ENCODE measurements around the gene MTURN.
"Not testable (repeated sequence)": the region's sequence is repeated elsewhere in the genome, so short reads cannot be mapped to it uniquely, and the experiment has no call there.

MTURN gene

GRCh38 chr7:30091987-30092386 lies 42.8 kb upstream of the MTURN start:
- TF ChIP-seq EZH2phosphoT487 (conservative IDR thresholded peaks at IDR 0.05; ENCODE audit: low read length), result no peak
- TF ChIP-seq, protein P1, sequence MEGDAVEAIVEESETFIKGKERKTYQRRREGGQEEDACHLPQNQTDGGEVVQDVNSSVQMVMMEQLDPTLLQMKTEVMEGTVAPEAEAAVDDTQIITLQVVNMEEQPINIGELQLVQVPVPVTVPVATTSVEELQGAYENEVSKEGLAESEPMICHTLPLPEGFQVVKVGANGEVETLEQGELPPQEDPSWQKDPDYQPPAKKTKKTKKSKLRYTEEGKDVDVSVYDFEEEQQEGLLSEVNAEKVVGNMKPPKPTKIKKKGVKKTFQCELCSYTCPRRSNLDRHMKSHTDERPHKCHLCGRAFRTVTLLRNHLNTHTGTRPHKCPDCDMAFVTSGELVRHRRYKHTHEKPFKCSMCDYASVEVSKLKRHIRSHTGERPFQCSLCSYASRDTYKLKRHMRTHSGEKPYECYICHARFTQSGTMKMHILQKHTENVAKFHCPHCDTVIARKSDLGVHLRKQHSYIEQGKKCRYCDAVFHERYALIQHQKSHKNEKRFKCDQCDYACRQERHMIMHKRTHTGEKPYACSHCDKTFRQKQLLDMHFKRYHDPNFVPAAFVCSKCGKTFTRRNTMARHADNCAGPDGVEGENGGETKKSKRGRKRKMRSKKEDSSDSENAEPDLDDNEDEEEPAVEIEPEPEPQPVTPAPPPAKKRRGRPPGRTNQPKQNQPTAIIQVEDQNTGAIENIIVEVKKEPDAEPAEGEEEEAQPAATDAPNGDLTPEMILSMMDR (IDR thresholded peaks at IDR 0.05; ENCODE audit: insufficient read depth, low read length, poor library complexity, severe bottlenecking), result no peak
- no peaks in the 10 kb centered on the region for H4K20me1 ChIP-seq (ENCODE audit: low read depth, low read length)
- no peaks in the 10 kb centered on the region for H3K27me3 ChIP-seq (ENCODE audit: low read length)
- no peaks in the 10 kb centered on the region for H3K36me3 ChIP-seq (ENCODE audit: low read length)
- H3F3A ChIP-seq (ENCODE audit: insufficient read depth), result no peaks in the 10 kb centered on the region
- H3K9me3 ChIP-seq (ENCODE audit: insufficient read depth, low read length), result no peaks in the 10 kb centered on the region
- no peak overlapping the region for H3K4me3 ChIP-seq (ENCODE audit: insufficient read depth, low read length, poor library complexity, severe bottlenecking)
- no peak overlapping the region for H3K27ac ChIP-seq (ENCODE audit: low read depth, low read length)
- no peak overlapping the region for H2AFZ ChIP-seq (ENCODE audit: low read depth, low read length, severe bottlenecking)
- no peak overlapping the region for H3K4me2 ChIP-seq (ENCODE audit: low read depth, low read length, poor library complexity, severe bottlenecking)
- no peak overlapping the region for H3K9ac ChIP-seq (ENCODE audit: low read length)
- H3K79me2 ChIP-seq (ENCODE audit: insufficient read depth, low read length), result no peaks in the 10 kb centered on the region
- H3K9me2 ChIP-seq (replicated peaks; ENCODE audit: insufficient read depth, low read length), result no peaks in the 10 kb centered on the region

DNA sequence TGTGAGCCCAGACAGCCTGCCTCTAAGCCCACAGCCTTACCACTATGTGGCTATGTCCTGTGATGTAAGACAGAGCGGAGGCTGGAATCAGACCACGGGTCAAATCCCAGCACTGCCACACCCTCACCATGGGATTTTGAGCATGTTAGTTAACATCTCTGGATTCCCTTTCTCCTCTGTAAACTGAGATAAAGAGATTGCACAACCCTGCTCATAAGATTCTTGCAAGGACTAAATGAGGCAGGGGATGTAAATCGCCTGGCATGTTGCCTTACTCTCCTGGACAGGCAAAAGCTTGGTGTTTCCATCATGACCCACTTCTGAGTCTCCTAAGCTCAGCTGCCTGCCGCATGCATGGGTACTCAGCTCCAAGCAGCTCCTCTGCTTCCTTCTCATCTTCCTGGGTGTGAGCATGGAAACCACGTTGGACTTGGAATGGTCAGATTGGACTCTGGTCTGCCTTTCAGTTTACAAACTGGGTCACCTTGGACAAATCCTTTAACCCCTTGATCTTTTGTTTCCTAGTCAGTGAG lies 41.3 kb upstream of the MTURN start:
- no peaks in the 10 kb centered on the region for H3K79me2 ChIP-seq (ENCODE audit: insufficient read depth, low read length)
- H3K9me2 ChIP-seq (replicated peaks; ENCODE audit: insufficient read depth, low read length), result no peaks in the 10 kb centered on the region
- H3K4me3 ChIP-seq (ENCODE audit: insufficient read depth, low read length, poor library complexity, severe bottlenecking), result no peak overlapping the region
- H3F3A ChIP-seq (ENCODE audit: insufficient read depth), result no peaks in the 10 kb centered on the region
- no peaks in the 10 kb centered on the region for H3K9me3 ChIP-seq (ENCODE audit: insufficient read depth, low read length)
- no peak overlapping the region for H3K27ac ChIP-seq (ENCODE audit: low read depth, low read length)
- no peak overlapping the region for H2AFZ ChIP-seq (ENCODE audit: low read depth, low read length, severe bottlenecking)
- H4K20me1 ChIP-seq (ENCODE audit: low read depth, low read length), result no peaks in the 10 kb centered on the region
- no peaks in the 10 kb centered on the region for H3K36me3 ChIP-seq (ENCODE audit: low read length)
- TF ChIP-seq, protein P1 (IDR thresholded peaks at IDR 0.05; ENCODE audit: insufficient read depth, low read length, poor library complexity, severe bottlenecking), result no peak
- no peak for TF ChIP-seq EZH2phosphoT487 (conservative IDR thresholded peaks at IDR 0.05; ENCODE audit: low read length)
- no peak overlapping the region for H3K4me2 ChIP-seq (ENCODE audit: low read depth, low read length, poor library complexity, severe bottlenecking)
- no peak overlapping the region for H3K9ac ChIP-seq (ENCODE audit: low read length)
- no peaks in the 10 kb centered on the region for H3K27me3 ChIP-seq (ENCODE audit: low read length)

GRCh38 chr7:30098599-30098998 lies 36.2 kb upstream of the MTURN start:
- H3K9me2 ChIP-seq (replicated peaks; ENCODE audit: insufficient read depth, low read length); H3K27ac ChIP-seq (ENCODE audit: low read depth, low read length); H3K4me2 ChIP-seq (ENCODE audit: low read depth, low read length, poor library complexity, severe bottlenecking): not testable (repeated sequence)

DNA sequence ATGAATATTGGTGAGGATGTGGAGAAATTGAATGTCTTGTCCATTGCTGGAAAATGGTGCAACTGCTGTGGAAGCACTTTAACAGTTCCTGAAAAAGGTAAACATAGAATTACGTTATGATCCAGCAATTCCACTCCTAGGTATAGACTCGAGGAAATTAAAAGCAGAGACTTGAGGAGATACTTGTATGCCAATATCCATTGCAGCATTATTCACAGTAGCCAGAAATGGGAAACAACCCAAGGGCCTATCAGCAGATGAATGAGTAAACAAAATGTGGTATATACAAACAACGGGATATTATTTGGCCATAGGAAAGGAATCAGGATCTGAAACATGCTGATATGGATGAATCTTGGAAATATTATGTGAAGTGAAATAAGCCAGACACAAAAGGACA lies 32.5 kb upstream of the MTURN start:
- H4K20me1 ChIP-seq (ENCODE audit: low read depth, low read length), result no peaks in the 10 kb centered on the region
- no peak overlapping the region for H3K4me2 ChIP-seq (ENCODE audit: low read depth, low read length, poor library complexity, severe bottlenecking)
- H3K9me2 ChIP-seq (replicated peaks; ENCODE audit: insufficient read depth, low read length), result no peaks in the 10 kb centered on the region
- TF ChIP-seq EZH2phosphoT487 (conservative IDR thresholded peaks at IDR 0.05; ENCODE audit: low read length), result no peak
- TF ChIP-seq, protein P1 (IDR thresholded peaks at IDR 0.05; ENCODE audit: insufficient read depth, low read length, poor library complexity, severe bottlenecking), result no peak
- H3K36me3 ChIP-seq (ENCODE audit: low read length), result no peaks in the 10 kb centered on the region
- no peaks in the 10 kb centered on the region for H3K27me3 ChIP-seq (ENCODE audit: low read length)
- no peak overlapping the region for H3K27ac ChIP-seq (ENCODE audit: low read depth, low read length)
- no peaks in the 10 kb centered on the region for H3K9me3 ChIP-seq (ENCODE audit: insufficient read depth, low read length)
- no peaks in the 10 kb centered on the region for H3K79me2 ChIP-seq (ENCODE audit: insufficient read depth, low read length)
- no peaks in the 10 kb centered on the region for H3F3A ChIP-seq (ENCODE audit: insufficient read depth)
- H2AFZ ChIP-seq (ENCODE audit: low read depth, low read length, severe bottlenecking), result no peak overlapping the region
- H3K4me3 ChIP-seq (ENCODE audit: insufficient read depth, low read length, poor library complexity, severe bottlenecking), result no peak overlapping the region
- H3K9ac ChIP-seq (ENCODE audit: low read length), result no peak overlapping the region

More at GRCh38 chr7:30098599-30098998, 36.2 kb upstream of the MTURN start:
- H3K9ac ChIP-seq (ENCODE audit: low read length); H3K79me2 ChIP-seq (ENCODE audit: insufficient read depth, low read length); H4K20me1 ChIP-seq (ENCODE audit: low read depth, low read length); H3K27me3 ChIP-seq (ENCODE audit: low read length); H3K36me3 ChIP-seq (ENCODE audit: low read length); H3K9me3 ChIP-seq (ENCODE audit: insufficient read depth, low read length); H2AFZ ChIP-seq (ENCODE audit: low read depth, low read length, severe bottlenecking); H3K4me3 ChIP-seq (ENCODE audit: insufficient read depth, low read length, poor library complexity, severe bottlenecking); H3F3A ChIP-seq (ENCODE audit: insufficient read depth): not testable (repeated sequence)
